RWPE1 (cell line): ENCODE data around the gene NUP62.

ENCODE experiments used
- CTCF ChIA-PET: fragments of 350-600 bp; sonication (Branson Sonifier 250); formaldehyde crosslinking; extraction: SDS; loops from one replicate; lab custom pipeline; 2021; lab: Yijun Ruan, JAX
- POLR2A ChIA-PET: fragments of 400-600 bp; formaldehyde crosslinking; extraction: SDS; loops from one replicate; lab custom pipeline; 2020; ENCODE audit warnings: antibody characterized with exemption; ENCODE audit not compliant: low non-redundant PET; lab: Yijun Ruan, JAX
- DNase-seq: peaks from one replicate; pipeline ENCODE4 v3.0.0; 2012; ENCODE audit warnings: low spot score
- H3K27ac ChIP-seq: fragments of 450-650 bp; 2 replicates; pipeline ENCODE4 v1.5.1; 2017
- TF ChIP-seq, protein P1 (sequence below): fragments of 450-650 bp; conservative IDR thresholded peaks from 2 replicates; pipeline ENCODE4 v1.5.1; 2017; ENCODE audit warnings: low read depth, mild to moderate bottlenecking

NUP62 gene

DNA sequence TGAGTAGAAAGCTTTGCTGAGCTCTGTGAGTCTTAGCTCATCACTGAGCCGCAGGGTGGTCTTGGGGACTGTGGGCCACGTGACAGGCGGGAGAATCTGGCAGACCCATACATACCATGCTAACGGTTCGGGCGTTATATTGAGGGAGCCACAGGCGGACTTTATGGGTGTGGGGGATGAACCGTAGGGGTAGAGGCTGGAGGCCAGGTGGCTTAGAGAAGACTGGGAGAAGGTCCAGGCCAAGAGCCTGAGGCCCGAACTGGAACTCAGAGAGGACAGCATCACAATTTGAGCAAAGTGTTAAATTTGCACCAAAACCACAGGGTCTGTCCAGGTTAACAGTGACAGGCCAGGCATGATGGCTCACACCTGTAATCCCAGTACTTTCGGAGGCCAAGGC is 15.6 kb downstream of the NUP62 start:
- DNase-seq, result no peak
- CTCF ChIA-PET, result interaction anchor here (0.7 kb wide), 1 partner anchor 222 kb away, joined by 3 read pairs; no protein-coding TSS in a partner anchor
- POLR2A ChIA-PET, result no interaction called here

DNA sequence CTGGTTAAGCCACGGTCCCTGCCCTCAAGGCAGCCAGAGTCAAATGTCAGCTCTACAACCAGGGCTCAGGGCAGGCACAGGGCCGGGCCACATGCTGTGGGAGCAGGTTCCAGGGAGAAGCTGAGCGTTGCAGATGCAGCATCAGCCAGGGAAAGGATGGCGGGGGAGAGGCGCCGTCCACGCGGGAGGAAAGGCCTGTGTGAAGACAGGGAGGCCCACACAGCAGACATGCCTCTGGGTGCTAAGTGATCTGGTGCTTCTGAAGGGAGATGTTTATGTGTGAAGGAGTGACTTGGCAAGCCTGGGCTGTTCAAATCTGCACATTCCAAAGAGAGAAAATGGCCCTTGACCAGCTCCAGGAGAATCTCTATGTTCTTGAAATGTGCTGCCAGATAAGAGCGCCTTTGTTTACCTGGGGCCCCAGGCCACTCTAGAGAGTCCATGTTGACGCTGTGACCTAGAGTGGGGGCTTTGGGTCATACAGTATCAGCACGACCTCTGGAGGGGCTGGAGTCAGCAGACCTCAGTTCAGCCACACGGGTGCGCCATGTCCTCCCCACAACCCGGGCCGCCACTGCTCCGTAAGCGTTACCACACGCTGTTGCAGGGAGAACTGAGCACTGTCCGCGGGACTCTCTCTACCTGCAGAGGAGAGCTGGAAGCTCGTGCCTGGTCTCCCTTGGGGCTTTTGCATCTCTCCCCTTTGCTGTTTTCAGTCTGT is 16.2 kb downstream of the NUP62 start:
- ChIA-PET CTCF (interaction anchor here (0.7 kb wide), 2 partner anchors 63 to 223 kb away, joined by 3 read pairs; no protein-coding TSS in a partner anchor), POLR2A (no interaction called here)
- no peak for DNase-seq
- TF ChIP-seq, protein P1, sequence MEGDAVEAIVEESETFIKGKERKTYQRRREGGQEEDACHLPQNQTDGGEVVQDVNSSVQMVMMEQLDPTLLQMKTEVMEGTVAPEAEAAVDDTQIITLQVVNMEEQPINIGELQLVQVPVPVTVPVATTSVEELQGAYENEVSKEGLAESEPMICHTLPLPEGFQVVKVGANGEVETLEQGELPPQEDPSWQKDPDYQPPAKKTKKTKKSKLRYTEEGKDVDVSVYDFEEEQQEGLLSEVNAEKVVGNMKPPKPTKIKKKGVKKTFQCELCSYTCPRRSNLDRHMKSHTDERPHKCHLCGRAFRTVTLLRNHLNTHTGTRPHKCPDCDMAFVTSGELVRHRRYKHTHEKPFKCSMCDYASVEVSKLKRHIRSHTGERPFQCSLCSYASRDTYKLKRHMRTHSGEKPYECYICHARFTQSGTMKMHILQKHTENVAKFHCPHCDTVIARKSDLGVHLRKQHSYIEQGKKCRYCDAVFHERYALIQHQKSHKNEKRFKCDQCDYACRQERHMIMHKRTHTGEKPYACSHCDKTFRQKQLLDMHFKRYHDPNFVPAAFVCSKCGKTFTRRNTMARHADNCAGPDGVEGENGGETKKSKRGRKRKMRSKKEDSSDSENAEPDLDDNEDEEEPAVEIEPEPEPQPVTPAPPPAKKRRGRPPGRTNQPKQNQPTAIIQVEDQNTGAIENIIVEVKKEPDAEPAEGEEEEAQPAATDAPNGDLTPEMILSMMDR, result no peak
- H3K27ac ChIP-seq, result peak overlapping the region; percentile 39

More for the DNA sequence above, 15.6 kb downstream of the NUP62 start:
- TF ChIP-seq, protein P1, result no peak
- no peak overlapping the region for H3K27ac ChIP-seq

DNA sequence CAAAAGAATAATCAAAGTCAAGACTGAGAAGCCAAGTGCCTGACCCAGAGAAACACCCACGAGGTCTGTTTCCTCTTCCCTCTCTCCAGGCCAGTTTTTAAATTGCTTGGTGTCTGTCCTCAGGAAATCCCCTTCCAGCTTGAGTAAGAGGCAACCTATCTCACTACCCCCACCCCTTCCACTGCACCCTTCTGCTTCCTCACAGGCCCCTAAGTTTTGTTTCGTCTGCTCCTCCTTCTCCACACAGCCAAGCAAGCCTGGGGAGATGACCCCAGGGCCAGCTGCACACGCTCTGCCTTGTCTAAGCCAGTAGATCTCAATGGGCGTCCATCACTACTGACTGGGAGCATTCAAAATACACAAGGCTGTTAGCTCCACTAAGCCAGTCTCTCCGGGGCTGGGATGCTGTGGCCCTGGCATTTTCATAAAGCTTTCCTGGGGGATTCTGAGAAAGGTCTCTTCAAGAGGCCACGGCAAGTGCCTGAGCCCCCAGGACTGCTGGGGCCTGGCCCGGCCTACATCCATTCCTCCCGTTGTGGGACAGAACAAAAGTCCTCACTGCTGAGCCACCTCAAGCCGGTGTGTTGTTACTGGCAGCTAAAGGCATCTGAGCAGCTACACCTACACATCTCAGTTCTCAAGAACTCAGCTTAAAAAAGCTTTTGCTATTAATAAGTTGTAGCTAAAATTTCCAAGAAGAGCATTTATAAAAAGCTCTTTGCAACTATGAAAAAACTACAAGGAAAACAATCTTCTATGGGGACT is 17.7 kb downstream of the NUP62 start:
- TF ChIP-seq, protein P1, result no peak
- H3K27ac ChIP-seq, result peak overlapping the region; percentile 22
- no peak for DNase-seq
- POLR2A ChIA-PET, result no interaction called here
- CTCF ChIA-PET, result interaction anchor here (0.6 to 0.7 kb wide), 2 partner anchors 28 to 666 kb away, joined by 3 to 4 read pairs; no protein-coding TSS in a partner anchor

DNA sequence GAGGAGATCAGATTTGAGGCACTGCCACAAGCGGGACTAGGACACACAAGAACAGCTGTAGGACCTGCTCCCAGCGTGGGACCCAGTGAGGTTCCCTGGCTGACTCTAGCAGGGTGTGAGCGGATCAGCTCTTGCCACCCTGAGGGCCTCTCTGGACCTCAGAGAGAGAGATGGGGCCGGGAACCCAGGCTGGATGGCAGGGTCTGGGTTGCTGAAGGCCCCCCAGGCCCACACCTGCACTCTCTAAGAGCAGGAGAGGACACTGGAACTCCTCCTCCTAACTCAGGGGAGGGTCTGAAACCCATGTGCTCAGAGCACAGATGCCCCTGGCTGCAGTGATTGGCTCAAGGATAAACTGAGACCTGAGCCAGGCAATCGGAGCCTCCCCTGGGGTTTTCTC is 19.1 kb downstream of the NUP62 start:
- DNase-seq, result no peak
- TF ChIP-seq, protein P1, result no peak
- POLR2A ChIA-PET, result no interaction called here
- CTCF ChIA-PET, result no interaction called here
- 0 out of 2 replicates have a peak overlapping the region, but pooled peaks have one; percentile 16 for H3K27ac ChIP-seq

DNA sequence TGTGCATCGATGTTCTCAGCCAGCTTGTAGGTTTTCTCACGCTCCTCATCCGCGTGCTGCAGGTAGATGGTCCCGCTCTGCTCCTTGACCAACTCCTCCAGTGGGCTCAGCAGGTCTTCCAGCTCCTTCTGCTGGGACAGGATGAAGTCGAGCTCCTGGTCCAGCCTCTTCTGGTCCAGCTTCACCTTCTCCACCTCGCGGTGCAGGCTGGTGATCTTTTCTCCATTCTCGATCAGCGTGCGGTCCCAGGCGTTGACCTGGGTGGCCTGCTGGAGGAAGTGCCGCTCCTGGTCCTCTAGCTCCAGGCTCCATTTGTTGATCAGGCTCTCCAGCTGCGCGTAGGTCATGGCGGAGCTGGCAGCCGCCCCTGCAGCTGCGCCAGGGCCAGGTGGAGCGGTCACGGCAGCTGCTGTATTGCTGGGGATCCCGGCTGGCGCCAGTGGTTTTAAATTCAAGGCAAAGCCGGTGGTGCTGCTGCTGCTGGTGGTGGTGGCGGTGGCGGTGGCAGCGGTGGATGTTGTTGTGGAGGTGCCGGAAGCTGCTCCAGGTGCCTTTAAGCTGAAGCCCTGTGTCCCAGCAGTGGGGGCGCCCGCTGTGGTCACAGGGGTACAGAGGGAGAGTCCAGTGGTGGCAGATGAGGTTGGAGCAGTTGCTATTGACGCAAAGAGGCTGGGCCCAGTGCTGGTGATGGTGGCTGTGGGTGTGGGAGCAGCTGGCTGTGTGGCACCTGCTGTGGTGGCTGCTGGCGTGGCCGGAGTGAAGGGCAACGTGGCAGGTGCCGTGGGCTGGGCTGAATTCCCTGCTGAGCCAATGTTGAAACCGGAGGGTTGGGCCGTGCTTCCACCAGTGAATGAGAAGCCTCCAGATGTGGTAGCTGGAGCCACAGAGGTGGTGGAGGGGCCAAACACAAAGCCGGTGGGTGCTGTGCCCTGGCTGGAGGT is 20.6 kb downstream of the NUP62 start:
- no peak overlapping the region for H3K27ac ChIP-seq
- DNase-seq, result no peak
- CTCF ChIA-PET, result no interaction called here
- POLR2A ChIA-PET, result interaction anchor here (0.6 kb wide), 1 partner anchor 536 kb away, joined by 7 read pairs; no protein-coding TSS in a partner anchor
- TF ChIP-seq, protein P1, result no peak
